CD4-positive, alpha-beta T cell treated with Interferon alpha-2 for 1 hour (primary cell): ENCODE measurements around the gene U2AF2.

Experiments
- DNase-seq, 2 donors: peaks; one replicate each; pipeline ENCODE4 v3.0.0-alpha.2; 2020 to 2022

U2AF2 gene

GRCh38 chr19:55621673-55622231, 33.1 kb upstream of the U2AF2 start:
- no peak for DNase-seq

- DNase-seq: no peak
Measured at GRCh38 chr19:55622242-55622969, 32.4 kb upstream of the U2AF2 start.

- no peak for DNase-seq
Measured at GRCh38 chr19:55623130-55623529, 31.7 kb upstream of the U2AF2 start.

GRCh38 chr19:55623561-55623960, 31.3 kb upstream of the U2AF2 start:
- no peak for DNase-seq

- peak; percentile 92 to 93 for DNase-seq
Measured at GRCh38 chr19:55624109-55625003, 30.5 kb upstream of the U2AF2 start, which contains the start of gene ZNF784. Gene ZNF784, minus strand, starts transcription at chr19:55624566. Its CDS starts 5 bp downstream, at chr19:55624561.

GRCh38 chr19:55625004-55625326, 29.9 kb upstream of the U2AF2 start:
- DNase-seq: no peak

GRCh38 chr19:55626350-55626749, 28.5 kb upstream of the U2AF2 start:
- DNase-seq: peak; percentile 55 to 83

- peak; percentile 90 to 93 for DNase-seq
Measured at GRCh38 chr19:55632463-55632834, 22.4 kb upstream of the U2AF2 start.

GRCh38 chr19:55633861-55634260, 21.0 kb upstream of the U2AF2 start:
- DNase-seq: no peak

GRCh38 chr19:55635334-55635717, 19.5 kb upstream of the U2AF2 start:
- DNase-seq: no peak

GRCh38 chr19:55635856-55636440, 18.9 kb upstream of the U2AF2 start:
- DNase-seq: no peak

GRCh38 chr19:55636723-55637122, 18.1 kb upstream of the U2AF2 start:
- no peak for DNase-seq

- no peak for DNase-seq
Measured at GRCh38 chr19:55637534-55637933, 17.3 kb upstream of the U2AF2 start.

GRCh38 chr19:55638864-55639359, 15.9 kb upstream of the U2AF2 start:
- peak; percentile 65 to 77 for DNase-seq

GRCh38 chr19:55640043-55640576, 14.7 kb upstream of the U2AF2 start:
- DNase-seq: peak; percentile 81 to 82

GRCh38 chr19:55640577-55641425, 14.0 kb upstream of the U2AF2 start, which contains the start of gene ZNF580:
Gene ZNF580, plus strand, starts transcription at chr19:55641002. Its CDS starts 1,507 bp downstream, at chr19:55642509.
- peak; percentile 38 to 70 for DNase-seq

GRCh38 chr19:55641426-55642152, 13.2 kb upstream of the U2AF2 start:
- DNase-seq: peak in 1 of 2 donors; percentile 53

- DNase-seq: peak in 1 of 2 donors; percentile 29
Measured at GRCh38 chr19:55642153-55643002, 12.5 kb upstream of the U2AF2 start.

- DNase-seq: peak; percentile 72 to 84
Measured at GRCh38 chr19:55643003-55643886, 11.6 kb upstream of the U2AF2 start, which contains the start of gene ZNF581. Gene ZNF581, plus strand, starts transcription at chr19:55643649. Its CDS starts 923 bp downstream, at chr19:55644572.
